ENCODE data around the gene PDCL2.

- TF ChIP-seq CREM (IDR thresholded peaks at IDR 0.05) (no peak), CREM (CRISPR knock-in tag; IDR thresholded peaks at IDR 0.05) (no peak), TRIM24 (CRISPR knock-in tag; IDR thresholded peaks at IDR 0.05) (no peak), NFYB (CRISPR knock-in tag; IDR thresholded peaks at IDR 0.05) (no peak), SP1 (IDR thresholded peaks at IDR 0.05) (no peak), SP1 (CRISPR knock-in tag; IDR thresholded peaks at IDR 0.05) (no peak), ZNF512 (CRISPR knock-in tag; IDR thresholded peaks at IDR 0.05) (no peak)
- TF ChIP-seq, protein P1, sequence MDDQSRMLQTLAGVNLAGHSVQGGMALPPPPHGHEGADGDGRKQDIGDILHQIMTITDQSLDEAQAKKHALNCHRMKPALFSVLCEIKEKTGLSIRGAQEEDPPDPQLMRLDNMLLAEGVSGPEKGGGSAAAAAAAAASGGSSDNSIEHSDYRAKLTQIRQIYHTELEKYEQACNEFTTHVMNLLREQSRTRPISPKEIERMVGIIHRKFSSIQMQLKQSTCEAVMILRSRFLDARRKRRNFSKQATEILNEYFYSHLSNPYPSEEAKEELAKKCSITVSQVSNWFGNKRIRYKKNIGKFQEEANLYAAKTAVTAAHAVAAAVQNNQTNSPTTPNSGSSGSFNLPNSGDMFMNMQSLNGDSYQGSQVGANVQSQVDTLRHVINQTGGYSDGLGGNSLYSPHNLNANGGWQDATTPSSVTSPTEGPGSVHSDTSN (CRISPR knock-in tag; IDR thresholded peaks at IDR 0.05; ENCODE audit: borderline replicate concordance) = no peak
These were observed 52.4 kb downstream of the PDCL2 start for GRCh38 chr4:55539658-55540057.
